Small intestine (tissue), 7 donors: Measurements from ENCODE around the gene TMEM252. TPM values are rescaled to one million over a fixed set of nuclear protein-coding genes. Genes with fewer than 3 reads are reported as not detected.

Experiments used
- DNase-seq, 2 donors: peaks; one replicate each; pipeline versions ENCODE4 v3.0.0 to v3.0.0-alpha.2; 2013
- FAIRE-seq: peaks from 2 replicates; lab custom pipeline; 2012; peaks lifted over from hg19 to GRCh38; lab: Jason Lieb, UNC
- H3K27ac ChIP-seq, 3 donors: one replicate each; pipeline ENCODE4 v1.5.1; 2013; ENCODE audit warnings: low read length in 2 of 3, mild to moderate bottlenecking in 2 of 3, control low read depth in 1 of 3, inconsistent platforms in 1 of 3, low read depth in 1 of 3, moderate library complexity in 1 of 3
- H3K27me3 ChIP-seq, 3 donors: one replicate each; pipeline ENCODE4 v1.6.1; 2013; ENCODE audit warnings: low read length in 3 of 3, inconsistent platforms in 1 of 3; ENCODE audit not compliant: control insufficient read depth in 3 of 3, insufficient read depth in 3 of 3
- H3K36me3 ChIP-seq, 3 donors: one replicate each; pipeline ENCODE4 v1.6.1; 2013; ENCODE audit warnings: low read length in 3 of 3, inconsistent platforms in 1 of 3, low read depth in 1 of 3, mild to moderate bottlenecking in 1 of 3, moderate library complexity in 1 of 3; ENCODE audit not compliant: control insufficient read depth in 3 of 3, insufficient read depth in 2 of 3
- H3K4me1 ChIP-seq, 3 donors: one replicate each; pipeline ENCODE4 v1.6.1; 2013; ENCODE audit warnings: low read length in 2 of 3, inconsistent platforms in 1 of 3, low read depth in 1 of 3, mild to moderate bottlenecking in 1 of 3, moderate library complexity in 1 of 3; ENCODE audit not compliant: control insufficient read depth in 3 of 3, insufficient read depth in 2 of 3
- H3K4me3 ChIP-seq, 3 donors: one replicate each; pipeline ENCODE4 v1.5.1; 2013; ENCODE audit warnings: low read length in 3 of 3, control low read depth in 1 of 3, inconsistent platforms in 1 of 3, low read depth in 1 of 3, mild to moderate bottlenecking in 1 of 3, moderate library complexity in 1 of 3
- H3K9me3 ChIP-seq, 2 donors: one replicate each; pipeline ENCODE4 v1.6.1; 2013; ENCODE audit warnings: low read depth in 1 of 2, low read length in 1 of 2; ENCODE audit not compliant: control insufficient read depth in 2 of 2, insufficient read depth in 1 of 2
- WGBS, 3 donors: extraction: QIAGEN DNeasy Blood & Tissue Kit; methylation state at CpG; one replicate each; pipeline ENCODE4 v1.1.7; 2013; 5-methylcytosine and 5-hydroxymethylcytosine counted together
- polyA plus RNA-seq, 4 donors: library from polyadenylated mRNA; stranded (reverse) in 3 of 4; unstranded in 1 of 4; fragments of 200-250 nt in 3 of 4; fragments of 120-200 nt in 1 of 4; gene quantifications; one replicate each; pipeline versions ENCODE4 v1.2.1 to v1.2.3, GENCODE V29; 2013
- donor health status: healthy with polysubstance abuse.
- donor health status: control.
- donor health status: control.
- donor health status: Bipolar disorder and iron deficiency.
- donor health status: healthy.

TMEM252 gene
- polyA plus RNA-seq, 4 donors, result 0.10 to 19.4 (median 0.89) TPM; not detected in 1

- H3K9me3 ChIP-seq, result no peaks in the 10 kb centered on the region
- H3K4me3 ChIP-seq, result no peak overlapping the region
- DNase-seq (no peak), FAIRE-seq (no peak)
- H3K27me3 ChIP-seq, result no peaks in the 10 kb centered on the region
- H3K36me3 ChIP-seq, result no peaks in the 10 kb centered on the region
- H3K27ac ChIP-seq, result no peak overlapping the region
- peaks cover 0 to 7% (median 0%) of the 10 kb centered on the region in 3 donors for H3K4me1 ChIP-seq
Measured at GRCh38 chr9:68509689-68510088, 31.0 kb downstream of the TMEM252 start.

- DNase-seq, result no peak
- 67 to 73% (median 72%) methylated on average over 2 of the region's 2 CpGs for WGBS, 3 donors
Measured at GRCh38 chr9:68508547-68508946, 32.1 kb downstream of the TMEM252 start.

DNA sequence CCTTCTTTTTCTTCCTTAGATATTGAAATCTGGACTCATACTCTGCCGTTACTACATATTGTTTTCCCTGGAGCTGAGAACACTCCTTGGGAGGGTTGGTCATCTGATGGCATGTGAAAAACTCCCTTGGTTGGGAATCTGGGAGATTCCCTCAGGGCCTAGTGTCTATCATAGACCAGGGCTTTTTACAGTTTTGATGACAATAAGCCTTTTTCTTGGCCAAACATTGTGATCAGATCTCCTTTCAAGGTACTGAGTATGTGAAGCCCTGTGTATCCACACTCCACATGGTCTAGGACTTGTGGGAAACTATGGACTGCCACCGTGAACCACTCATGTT, 32.9 kb downstream of the TMEM252 start:
- Histone ChIP-seq H3K27me3 (no peaks in the 10 kb centered on the region), H3K4me3 (no peak overlapping the region), H3K9me3 (no peaks in the 10 kb centered on the region), H3K4me1 (peaks cover 0 to 7% (median 0%) of the 10 kb centered on the region in 3 donors), H3K27ac (peak overlapping the region in 1 of 3 donors; percentile 17), H3K36me3 (no peaks in the 10 kb centered on the region)
- no peak for DNase-seq
- FAIRE-seq, result no peak
- 54 to 67% (median 61%) methylated on average over 2 of the region's 2 CpGs for WGBS, 3 donors

More at GRCh38 chr9:68508547-68508946, 32.1 kb downstream of the TMEM252 start:
- H3K4me1 ChIP-seq, result peaks cover 0 to 7% (median 0%) of the 10 kb centered on the region in 3 donors
- H3K36me3 ChIP-seq, result no peaks in the 10 kb centered on the region
- no peak for FAIRE-seq
- no peak overlapping the region for H3K27ac ChIP-seq
- H3K27me3 ChIP-seq, result no peaks in the 10 kb centered on the region
- no peaks in the 10 kb centered on the region for H3K9me3 ChIP-seq
- no peak overlapping the region for H3K4me3 ChIP-seq

GRCh38 chr9:68507130-68507805, 33.4 kb downstream of the TMEM252 start:
- Histone ChIP-seq H3K36me3 (no peaks in the 10 kb centered on the region), H3K27ac (no peak overlapping the region), H3K27me3 (no peaks in the 10 kb centered on the region), H3K9me3 (no peaks in the 10 kb centered on the region), H3K4me3 (no peak overlapping the region), H3K4me1 (peaks cover 0 to 7% (median 0%) of the 10 kb centered on the region in 3 donors)
- 55 to 64% (median 59%) methylated on average over 7 of the region's 7 CpGs for WGBS, 3 donors
- no peak for FAIRE-seq
- DNase-seq, result peak; percentile 29 to 34

- no peak overlapping the region for H3K27ac ChIP-seq
- DNase-seq (no peak), FAIRE-seq (no peak)
- H3K36me3 ChIP-seq, result no peaks in the 10 kb centered on the region
- no peaks in the 10 kb centered on the region for H3K27me3 ChIP-seq
- WGBS, 3 donors, result 94 to 100% (median 95%) methylated on average over 1 of the region's 1 CpG
- H3K4me1 ChIP-seq, result peaks cover 0 to 7% (median 0%) of the 10 kb centered on the region in 3 donors
- H3K4me3 ChIP-seq, result no peak overlapping the region
- no peaks in the 10 kb centered on the region for H3K9me3 ChIP-seq
Measured at GRCh38 chr9:68506551-68506950, 34.1 kb downstream of the TMEM252 start.

DNA sequence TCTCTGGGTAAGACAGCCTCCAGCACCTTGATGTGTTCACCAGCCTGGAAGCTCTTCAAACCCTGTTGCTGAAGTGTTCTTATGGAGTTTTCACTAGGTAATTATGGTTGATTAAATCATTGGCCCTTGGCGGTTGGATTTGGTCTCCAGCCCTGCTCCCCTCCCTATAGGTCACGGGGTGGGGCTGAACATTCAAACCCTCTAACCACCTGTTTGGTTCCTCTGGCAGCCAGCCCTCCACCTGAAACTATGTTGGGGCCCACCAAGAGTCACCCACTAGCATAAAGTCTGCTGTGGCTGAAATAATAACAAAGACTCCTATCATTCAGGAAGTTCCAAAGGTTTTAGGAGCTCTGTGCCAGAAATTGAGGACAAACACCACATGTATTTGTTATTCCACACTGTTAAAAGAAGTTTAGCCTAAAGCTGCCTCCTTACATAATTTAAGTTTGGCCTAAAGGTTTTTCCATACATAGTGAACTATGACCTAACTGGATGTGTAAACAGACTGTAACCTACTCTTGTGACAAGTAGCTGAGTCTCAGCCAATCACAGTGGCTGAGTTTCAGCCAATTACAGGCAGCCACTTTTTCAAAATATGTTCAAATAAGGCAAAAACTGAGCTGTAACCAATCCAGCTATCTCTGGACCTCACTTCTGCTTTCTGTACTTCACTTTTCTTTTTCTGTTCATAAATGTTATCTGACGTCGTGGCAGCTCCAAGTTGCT, 34.8 kb downstream of the TMEM252 start:
- no peak for FAIRE-seq
- H3K27me3 ChIP-seq, result no peaks in the 10 kb centered on the region
- 45 to 56% (median 48%) methylated on average over 4 of the region's 4 CpGs for WGBS, 3 donors
- peak overlapping the region in 1 of 3 donors; percentile 35 for H3K27ac ChIP-seq
- H3K4me3 ChIP-seq, result no peak overlapping the region
- H3K4me1 ChIP-seq, result peaks cover 0 to 7% (median 0%) of the 10 kb centered on the region in 3 donors
- H3K36me3 ChIP-seq, result no peaks in the 10 kb centered on the region
- peak; percentile 23 to 28 for DNase-seq
- no peaks in the 10 kb centered on the region for H3K9me3 ChIP-seq

GRCh38 chr9:68502279-68502678, 38.4 kb downstream of the TMEM252 start:
- DNase-seq (no peak), FAIRE-seq (no peak)
- Histone ChIP-seq H3K4me3 (no peak overlapping the region), H3K27ac (no peak overlapping the region), H3K27me3 (peaks cover 0 to 4% (median 0%) of the 10 kb centered on the region in 3 donors), H3K9me3 (no peaks in the 10 kb centered on the region), H3K4me1 (peaks cover 0 to 7% (median 0%) of the 10 kb centered on the region in 3 donors), H3K36me3 (no peaks in the 10 kb centered on the region)
- WGBS, 3 donors, result 41 to 61% (median 58%) methylated on average over 4 of the region's 4 CpGs

DNA sequence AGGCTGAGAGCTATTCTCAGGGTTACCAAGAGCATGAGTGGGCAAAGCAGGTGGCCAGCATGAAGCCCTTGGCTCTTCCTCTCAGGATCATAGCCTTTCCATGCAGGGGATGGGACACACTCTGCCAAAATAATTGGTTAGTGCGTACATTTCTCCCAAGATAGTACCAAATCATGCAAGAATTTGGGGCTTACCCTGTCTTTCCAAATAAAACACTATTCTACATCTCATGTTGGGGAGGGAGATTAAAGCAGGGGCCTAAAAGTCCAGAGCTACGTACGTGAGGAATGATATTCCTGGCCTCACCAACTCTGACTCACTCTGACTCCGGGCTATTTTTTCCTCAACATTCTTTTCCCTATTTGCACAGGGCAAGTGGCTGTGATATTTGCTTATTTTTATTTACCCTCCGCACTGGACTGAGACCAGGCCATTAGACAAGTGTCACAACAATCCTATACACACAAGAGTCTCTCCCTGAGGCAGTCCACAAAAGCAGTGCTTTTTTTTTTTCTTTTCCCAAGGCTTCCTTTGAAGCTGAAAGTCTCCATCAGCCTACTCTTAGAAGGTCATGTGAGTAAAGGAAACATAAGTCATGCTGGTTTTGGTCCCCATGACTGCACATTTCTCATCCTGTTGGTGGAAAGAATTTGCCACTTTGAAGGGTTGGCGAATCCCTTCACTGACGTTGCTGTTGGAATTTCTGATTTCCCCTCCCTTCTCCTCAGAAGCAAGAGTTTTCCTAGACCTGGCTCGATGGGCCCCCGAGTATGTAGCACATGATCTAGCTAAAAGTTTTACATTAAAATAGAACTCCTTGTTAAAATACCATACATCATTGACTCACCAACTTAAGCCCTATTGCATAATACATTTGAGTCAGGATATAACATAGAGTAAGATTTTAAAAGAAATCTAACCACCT, 40.0 kb downstream of the TMEM252 start:
- H3K4me3 ChIP-seq, result no peak overlapping the region
- no peaks in the 10 kb centered on the region for H3K9me3 ChIP-seq
- 75 to 84% (median 82%) methylated on average over 9 of the region's 9 CpGs for WGBS, 3 donors
- DNase-seq (no peak), FAIRE-seq (no peak)
- peaks cover 0 to 4% (median 0%) of the 10 kb centered on the region in 3 donors for H3K27me3 ChIP-seq
- no peaks in the 10 kb centered on the region for H3K36me3 ChIP-seq
- peak overlapping the region in 1 of 3 donors; percentile 79 for H3K27ac ChIP-seq
- peaks cover 0 to 1% (median 0%) of the 10 kb centered on the region in 3 donors for H3K4me1 ChIP-seq
